Measurements from ENCODE around the gene PGF.

PGF gene

DNA sequence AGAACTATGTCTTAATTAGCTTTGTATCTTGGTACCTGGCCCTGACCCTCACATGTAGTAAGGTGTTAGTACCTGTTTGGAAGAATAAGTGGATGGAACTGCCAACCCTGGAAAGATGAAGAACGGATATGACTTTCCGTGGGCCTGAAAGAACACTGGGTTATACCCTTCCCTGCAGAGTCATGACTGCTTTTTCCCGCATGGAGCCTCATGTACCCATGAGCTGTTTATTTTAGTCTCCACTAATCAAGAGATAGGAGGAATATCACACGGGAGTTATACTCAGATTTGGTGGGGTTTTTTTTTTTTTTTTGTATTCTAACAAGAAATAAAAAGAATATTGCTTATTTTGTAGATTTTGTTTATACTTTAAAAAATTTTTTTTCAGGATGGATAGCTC lies 57.8 kb downstream of the PGF start:
- no peak for DNase-seq (ENCODE audit: low spot score)

DNA sequence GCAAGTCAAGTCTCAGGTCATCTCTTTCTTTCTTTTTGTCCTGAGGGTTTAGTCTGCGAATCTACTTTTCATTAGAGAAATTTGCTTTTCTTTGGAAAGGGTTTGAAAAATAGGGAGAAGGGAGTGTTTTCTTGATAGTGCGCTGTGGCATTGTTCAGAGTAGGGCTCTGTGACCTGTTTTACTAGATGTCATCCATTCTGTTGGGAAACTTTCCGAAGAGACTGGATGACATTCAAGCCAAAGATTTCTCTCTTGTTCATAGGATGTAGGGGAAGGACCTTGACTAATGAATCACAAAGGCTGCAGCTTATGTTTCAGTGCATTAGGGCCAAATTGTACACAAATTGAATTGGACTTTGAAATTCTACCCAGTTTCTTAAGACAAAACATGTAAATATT lies 59.0 kb downstream of the PGF start:
- DNase-seq (ENCODE audit: low spot score), result no peak

DNA sequence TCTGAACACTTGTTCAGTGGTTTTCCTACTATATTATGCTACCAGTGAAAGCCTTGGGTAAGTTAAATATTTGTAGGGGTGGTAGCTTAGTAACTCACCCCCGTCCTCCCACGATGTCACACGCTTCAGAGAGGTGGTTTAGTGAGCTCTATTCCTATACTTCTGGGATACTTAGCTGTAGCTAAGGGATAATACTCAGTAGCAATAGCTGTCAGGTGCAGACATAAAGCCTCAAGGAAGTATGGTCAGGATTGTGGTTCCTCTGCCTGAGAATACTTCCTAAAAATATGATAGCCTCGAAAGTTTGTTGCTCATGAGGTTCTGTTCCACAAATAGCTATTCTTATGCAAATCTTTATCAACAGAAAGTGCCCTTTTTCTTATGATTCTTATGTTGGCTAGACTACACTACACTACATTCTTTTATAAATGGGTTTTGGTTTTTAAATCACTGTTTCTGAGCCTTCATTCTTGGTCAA lies 61.7 kb downstream of the PGF start:
- no peak for DNase-seq (ENCODE audit: low spot score)

DNA sequence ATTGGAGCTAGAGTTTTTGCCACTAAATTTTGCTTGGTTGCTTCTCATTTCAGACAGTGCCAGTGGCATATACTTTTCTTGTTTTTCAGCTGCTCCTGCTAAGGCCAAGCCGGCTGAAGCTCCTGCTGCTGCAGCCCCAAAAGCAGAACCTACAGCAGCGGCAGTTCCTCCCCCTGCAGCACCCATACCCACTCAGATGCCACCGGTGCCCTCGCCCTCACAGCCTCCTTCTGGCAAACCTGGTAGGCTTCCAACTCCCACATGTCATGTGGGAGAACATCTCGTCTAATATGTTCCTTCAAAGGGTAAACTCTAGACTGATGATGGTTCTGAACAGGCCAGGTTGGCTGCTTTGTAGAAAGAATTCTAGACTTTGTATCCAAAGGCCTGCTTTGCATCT lies 62.7 kb downstream of the PGF start:
- no peak for DNase-seq (ENCODE audit: low spot score)

DNA sequence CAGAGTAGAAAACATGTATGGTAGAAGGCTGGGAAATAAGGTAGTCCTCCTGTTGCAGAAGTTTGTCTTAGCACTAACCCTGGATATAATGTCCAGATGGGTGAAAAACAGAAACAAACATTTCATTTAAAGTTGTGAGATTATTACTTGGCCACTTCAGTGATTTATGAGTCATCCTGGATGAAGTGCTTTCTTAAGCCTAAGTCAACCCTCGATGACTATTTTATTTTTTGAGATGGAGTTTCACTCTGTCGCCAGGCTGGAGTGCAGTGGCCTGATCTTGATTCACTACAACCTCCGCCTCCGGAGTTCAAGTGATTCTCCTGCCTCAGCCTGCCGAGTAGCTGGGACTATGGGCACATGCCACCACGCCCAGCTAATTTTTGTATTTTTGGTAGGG lies 63.5 kb downstream of the PGF start:
- no peak for DNase-seq (ENCODE audit: low spot score)

All from globus pallidus (tissue), 1 donor.